Chondrocyte (in vitro differentiated cells): ENCODE data around the gene ANO9. TPM values are rescaled to one million over a fixed set of nuclear protein-coding genes. Genes with fewer than 3 reads are reported as not detected.

ENCODE experiments used
- DNase-seq: peaks from one replicate; pipeline ENCODE4 v3.0.0; 2021; ENCODE audit warnings: mixed read lengths, low spot score
- H3K27ac Mint-ChIP-seq: one replicate; pipeline ENCODE4 v1.8.0; 2021; ENCODE audit warnings: mild to moderate bottlenecking, moderate library complexity, mixed read lengths; ENCODE audit not compliant: unreplicated experiment
- H3K27me3 Mint-ChIP-seq: 2 replicates; pipeline ENCODE4 v1.8.0; 2021; ENCODE audit warnings: low read depth, mixed read lengths
- H3K36me3 Mint-ChIP-seq: 2 replicates; pipeline ENCODE4 v1.8.0; 2021; ENCODE audit warnings: low read depth, mixed read lengths
- H3K4me1 Mint-ChIP-seq: 2 replicates; pipeline ENCODE4 v1.8.0; 2021; ENCODE audit warnings: low read depth, mild to moderate bottlenecking, mixed read lengths
- H3K4me3 Mint-ChIP-seq: one replicate; pipeline ENCODE4 v1.8.0; 2021; ENCODE audit warnings: mild to moderate bottlenecking, moderate library complexity, mixed read lengths; ENCODE audit not compliant: unreplicated experiment
- H3K9me3 Mint-ChIP-seq: 2 replicates; pipeline ENCODE4 v1.8.0; 2021; ENCODE audit warnings: low read depth, mixed read lengths
- total RNA-seq: library from RNA; stranded (reverse); gene quantifications from 3 replicates; pipeline ENCODE4 v1.2.1, GENCODE V29; 2021
- TF ChIP-seq, protein P1 (sequence below): fragments of 200-600 bp; sonication (generic); IDR thresholded peaks from 2 replicates; pipeline ENCODE4 v1.5.0; 2021; ENCODE audit warnings: antibody characterized with exemption, mild to moderate bottlenecking, moderate library complexity

Gene ANO9
- total RNA-seq, 1 donor from 2014 or later, result not detected

- H3K27ac Mint-ChIP-seq, result no peak overlapping the region
- H3K4me3 Mint-ChIP-seq, result no peak overlapping the region
- no peaks in the 10 kb centered on the region for H3K9me3 Mint-ChIP-seq
- H3K4me1 Mint-ChIP-seq, result no peaks in the 10 kb centered on the region
- DNase-seq, result peak; percentile 90
- H3K27me3 Mint-ChIP-seq, result no peaks in the 10 kb centered on the region
- peaks cover 6% of the 10 kb centered on the region for H3K36me3 Mint-ChIP-seq
- TF ChIP-seq, protein P1, sequence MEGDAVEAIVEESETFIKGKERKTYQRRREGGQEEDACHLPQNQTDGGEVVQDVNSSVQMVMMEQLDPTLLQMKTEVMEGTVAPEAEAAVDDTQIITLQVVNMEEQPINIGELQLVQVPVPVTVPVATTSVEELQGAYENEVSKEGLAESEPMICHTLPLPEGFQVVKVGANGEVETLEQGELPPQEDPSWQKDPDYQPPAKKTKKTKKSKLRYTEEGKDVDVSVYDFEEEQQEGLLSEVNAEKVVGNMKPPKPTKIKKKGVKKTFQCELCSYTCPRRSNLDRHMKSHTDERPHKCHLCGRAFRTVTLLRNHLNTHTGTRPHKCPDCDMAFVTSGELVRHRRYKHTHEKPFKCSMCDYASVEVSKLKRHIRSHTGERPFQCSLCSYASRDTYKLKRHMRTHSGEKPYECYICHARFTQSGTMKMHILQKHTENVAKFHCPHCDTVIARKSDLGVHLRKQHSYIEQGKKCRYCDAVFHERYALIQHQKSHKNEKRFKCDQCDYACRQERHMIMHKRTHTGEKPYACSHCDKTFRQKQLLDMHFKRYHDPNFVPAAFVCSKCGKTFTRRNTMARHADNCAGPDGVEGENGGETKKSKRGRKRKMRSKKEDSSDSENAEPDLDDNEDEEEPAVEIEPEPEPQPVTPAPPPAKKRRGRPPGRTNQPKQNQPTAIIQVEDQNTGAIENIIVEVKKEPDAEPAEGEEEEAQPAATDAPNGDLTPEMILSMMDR, result no peak
Observed at GRCh38 chr11:379205-380094, 62.4 kb downstream of the ANO9 start.

DNA sequence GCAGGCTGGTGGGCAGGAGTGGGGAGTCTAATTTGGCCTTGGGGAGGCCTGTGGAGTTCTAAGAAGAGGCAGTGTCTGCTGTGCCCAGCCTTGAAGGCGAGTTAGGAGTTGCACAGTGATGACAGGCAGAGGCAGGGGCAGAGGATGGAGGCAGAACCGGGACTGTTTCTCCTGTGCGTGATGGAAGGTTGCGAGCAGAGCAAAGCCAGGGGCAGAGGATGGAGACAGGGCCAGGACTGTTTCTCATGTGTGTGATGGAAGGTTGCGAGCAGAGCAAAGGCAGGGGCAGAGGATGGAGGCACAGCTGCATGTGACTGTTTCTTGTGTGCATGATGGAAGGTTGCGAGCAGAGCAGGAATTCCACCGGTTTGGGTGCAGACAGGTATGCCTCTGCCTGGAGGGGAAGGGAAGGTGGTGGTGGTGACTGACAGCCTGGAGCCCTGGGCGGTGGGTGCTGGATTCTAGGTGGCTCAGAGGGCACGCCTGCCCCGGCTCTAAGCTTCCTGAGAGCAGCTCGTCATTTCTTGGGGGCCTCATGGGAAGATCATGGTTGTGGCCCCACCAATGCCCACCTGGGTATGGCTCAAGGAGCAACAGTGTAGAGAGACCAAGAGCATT is 63.8 kb downstream of the ANO9 start:
- TF ChIP-seq, protein P1, result no peak
- Mint-ChIP-seq H3K27ac (no peak overlapping the region), H3K4me3 (no peak overlapping the region), H3K9me3 (no peaks in the 10 kb centered on the region), H3K36me3 (peaks cover 6% of the 10 kb centered on the region), H3K4me1 (no peaks in the 10 kb centered on the region), H3K27me3 (no peaks in the 10 kb centered on the region)
- DNase-seq, result no peak

DNA sequence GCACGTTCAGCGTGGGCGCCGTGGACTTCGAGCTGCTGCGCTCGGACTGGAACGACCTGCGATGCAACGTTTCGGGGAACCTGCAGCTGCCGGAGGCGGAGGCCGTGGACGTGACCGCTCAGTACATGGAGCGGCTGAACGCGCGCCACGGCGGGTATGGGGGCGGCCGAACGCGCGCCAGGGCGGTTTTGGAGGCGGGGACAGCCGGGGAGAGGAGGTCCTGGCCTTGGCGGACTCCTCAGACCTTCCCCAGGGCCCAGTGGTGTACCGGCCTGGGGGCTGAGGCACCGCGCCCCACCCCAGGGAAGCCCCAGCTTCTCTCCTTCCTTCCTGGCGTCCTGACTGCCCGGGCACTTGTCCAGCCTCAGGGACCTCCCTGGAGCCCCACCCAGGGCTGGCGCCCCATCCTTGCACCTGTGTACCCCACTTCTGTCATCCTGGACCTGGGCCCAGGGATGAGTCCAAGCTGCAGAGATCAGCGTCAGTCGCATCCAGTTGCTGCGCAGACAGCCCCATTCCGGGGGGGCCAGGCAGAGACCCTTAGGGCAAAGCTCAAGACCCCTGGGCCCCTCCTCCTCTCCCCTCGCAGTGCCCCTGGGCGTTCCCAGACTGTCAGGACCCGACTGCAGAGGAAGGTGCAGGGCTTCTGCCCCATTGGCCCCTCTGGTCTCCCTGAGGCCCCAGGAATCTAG is 64.5 kb downstream of the ANO9 start:
- Mint-ChIP-seq H3K27ac (no peak overlapping the region), H3K4me3 (no peak overlapping the region), H3K4me1 (no peaks in the 10 kb centered on the region), H3K36me3 (peaks cover 6% of the 10 kb centered on the region), H3K9me3 (no peaks in the 10 kb centered on the region), H3K27me3 (no peaks in the 10 kb centered on the region)
- no peak for DNase-seq
- TF ChIP-seq, protein P1, result no peak

DNA sequence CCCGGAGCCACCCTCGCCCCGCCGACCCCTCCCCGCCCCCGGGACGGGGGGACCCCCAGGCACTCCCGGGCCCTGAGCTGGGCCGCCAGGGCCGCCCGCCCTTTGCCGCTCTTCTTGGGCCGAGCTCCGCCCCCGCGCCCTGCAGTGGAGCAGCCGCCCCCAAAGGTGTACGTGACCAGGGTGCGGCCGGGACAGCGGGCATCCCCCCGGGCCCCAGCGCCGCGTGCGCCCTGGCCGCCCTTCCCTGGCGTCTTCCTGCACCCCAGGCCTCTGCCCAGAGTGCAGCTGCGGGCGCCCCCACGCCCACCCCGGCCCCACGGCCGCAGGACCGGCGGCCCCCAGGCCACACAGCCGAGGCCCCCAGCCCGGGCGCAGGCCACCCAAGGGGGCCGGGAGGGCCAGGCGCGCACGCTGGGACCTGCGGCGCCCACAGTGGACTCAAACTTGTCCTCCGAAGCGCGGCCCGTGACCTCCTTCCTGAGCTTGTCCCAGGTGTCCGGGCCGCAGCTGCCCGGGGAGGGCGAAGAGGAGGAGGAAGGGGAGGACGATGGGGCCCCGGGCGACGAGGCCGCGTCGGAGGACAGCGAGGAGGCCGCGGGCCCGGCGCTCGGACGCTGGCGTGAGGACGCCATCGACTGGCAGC is 65.2 kb downstream of the ANO9 start:
- Mint-ChIP-seq H3K36me3 (peaks cover 6% of the 10 kb centered on the region), H3K4me3 (no peak overlapping the region), H3K9me3 (no peaks in the 10 kb centered on the region), H3K27ac (no peak overlapping the region), H3K4me1 (no peaks in the 10 kb centered on the region), H3K27me3 (no peaks in the 10 kb centered on the region)
- TF ChIP-seq, protein P1, result no peak
- no peak for DNase-seq
